Measurements from ENCODE around the gene SMDT1. TPM values are rescaled to one million over a fixed set of nuclear protein-coding genes. Genes with fewer than 3 reads are reported as not detected.

The SMDT1 gene
- polyA plus RNA-seq, 2 of the 4 experiments (the other 2 are of a cell fraction), result 25.3 to 27.1 TPM

GRCh38 chr22:42074846-42075676, 4.4 kb upstream of the SMDT1 start:
- no peak for ATAC-seq
- TF ChIP-seq JUNB (IDR thresholded peaks at IDR 0.05) (no peak), HOXA7 (CRISPR knock-in tag; IDR thresholded peaks at IDR 0.05) (no peak), POLR2A (IDR thresholded peaks at IDR 0.05; ENCODE audit: low read length) (no peak), HEYL (CRISPR knock-in tag; IDR thresholded peaks at IDR 0.05) (no peak)
- TF ChIP-seq, protein P1, sequence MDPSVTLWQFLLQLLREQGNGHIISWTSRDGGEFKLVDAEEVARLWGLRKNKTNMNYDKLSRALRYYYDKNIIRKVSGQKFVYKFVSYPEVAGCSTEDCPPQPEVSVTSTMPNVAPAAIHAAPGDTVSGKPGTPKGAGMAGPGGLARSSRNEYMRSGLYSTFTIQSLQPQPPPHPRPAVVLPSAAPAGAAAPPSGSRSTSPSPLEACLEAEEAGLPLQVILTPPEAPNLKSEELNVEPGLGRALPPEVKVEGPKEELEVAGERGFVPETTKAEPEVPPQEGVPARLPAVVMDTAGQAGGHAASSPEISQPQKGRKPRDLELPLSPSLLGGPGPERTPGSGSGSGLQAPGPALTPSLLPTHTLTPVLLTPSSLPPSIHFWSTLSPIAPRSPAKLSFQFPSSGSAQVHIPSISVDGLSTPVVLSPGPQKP (IDR thresholded peaks at IDR 0.05; ENCODE audit: low read depth, low read length), result no peak
- Histone ChIP-seq H3K4me2 (no peak overlapping the region), H3K4me3 (no peak overlapping the region), H3K9me3 (peaks cover 7% of the 10 kb centered on the region; the same call in 1 of the 3 replicates), H3K4me1 (peaks cover 5% of the 10 kb centered on the region; the same call in 2 of the 3 replicates), H3K27ac (no peak overlapping the region)
- WGBS (ENCODE audit: missing lambda C conversion rate), result 68% methylated on average over 8 of the region's 9 CpGs
- POLR2A ChIA-PET, result interaction anchor here (1.0 kb wide), 1 partner anchor 16 kb away, joined by 4 read pairs; the partner anchor contains the start of gene NDUFA6
- DNase-seq (ENCODE audit: low read depth in 1 of 2, low spot score in 1 of 2), result no peak
- FAIRE-seq, result no peak
- CTCF ChIA-PET, result interaction anchor here (1.1 kb wide), 1 partner anchor 53 kb away, joined by 3 read pairs; no protein-coding TSS in a partner anchor

- 85% methylated on average over 11 of the region's 20 CpGs for WGBS (ENCODE audit: missing lambda C conversion rate)
- H3K9me3 ChIP-seq, result peaks cover 7% of the 10 kb centered on the region; the same call in 1 of the 3 replicates
- TF ChIP-seq JUNB (IDR thresholded peaks at IDR 0.05) (no peak), SMC3 (IDR thresholded peaks at IDR 0.05) (no peak), FOXS1 (CRISPR knock-in tag; IDR thresholded peaks at IDR 0.05) (no peak), MAFK (IDR thresholded peaks at IDR 0.05; ENCODE audit: partially characterized antibody) (no peak), CBX2 (IDR thresholded peaks at IDR 0.05; ENCODE audit: borderline replicate concordance, low read depth) (no peak), BHLHE40 (IDR thresholded peaks at IDR 0.05; ENCODE audit: low read depth, low read length) (no peak), HDAC2 (IDR thresholded peaks at IDR 0.05) (no peak), JUN (IDR thresholded peaks at IDR 0.05) (no peak), EHF (CRISPR knock-in tag; IDR thresholded peaks at IDR 0.05) (no peak), HOXB13 (CRISPR knock-in tag; IDR thresholded peaks at IDR 0.05; ENCODE audit: low read depth) (no peak), RFX5 (IDR thresholded peaks at IDR 0.05) (no peak), MAZ (IDR thresholded peaks at IDR 0.05; ENCODE audit: borderline replicate concordance, low read depth, low read length) (no peak), HOXA7 (CRISPR knock-in tag; IDR thresholded peaks at IDR 0.05) (no peak)
- TF ChIP-seq, protein P2, sequence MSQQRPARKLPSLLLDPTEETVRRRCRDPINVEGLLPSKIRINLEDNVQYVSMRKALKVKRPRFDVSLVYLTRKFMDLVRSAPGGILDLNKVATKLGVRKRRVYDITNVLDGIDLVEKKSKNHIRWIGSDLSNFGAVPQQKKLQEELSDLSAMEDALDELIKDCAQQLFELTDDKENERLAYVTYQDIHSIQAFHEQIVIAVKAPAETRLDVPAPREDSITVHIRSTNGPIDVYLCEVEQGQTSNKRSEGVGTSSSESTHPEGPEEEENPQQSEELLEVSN (IDR thresholded peaks at IDR 0.05; ENCODE audit: borderline replicate concordance, low read depth), result no peak
- TF ChIP-seq, protein P1 (IDR thresholded peaks at IDR 0.05; ENCODE audit: low read depth, low read length), result no peak
- TF ChIP-seq, protein P3, sequence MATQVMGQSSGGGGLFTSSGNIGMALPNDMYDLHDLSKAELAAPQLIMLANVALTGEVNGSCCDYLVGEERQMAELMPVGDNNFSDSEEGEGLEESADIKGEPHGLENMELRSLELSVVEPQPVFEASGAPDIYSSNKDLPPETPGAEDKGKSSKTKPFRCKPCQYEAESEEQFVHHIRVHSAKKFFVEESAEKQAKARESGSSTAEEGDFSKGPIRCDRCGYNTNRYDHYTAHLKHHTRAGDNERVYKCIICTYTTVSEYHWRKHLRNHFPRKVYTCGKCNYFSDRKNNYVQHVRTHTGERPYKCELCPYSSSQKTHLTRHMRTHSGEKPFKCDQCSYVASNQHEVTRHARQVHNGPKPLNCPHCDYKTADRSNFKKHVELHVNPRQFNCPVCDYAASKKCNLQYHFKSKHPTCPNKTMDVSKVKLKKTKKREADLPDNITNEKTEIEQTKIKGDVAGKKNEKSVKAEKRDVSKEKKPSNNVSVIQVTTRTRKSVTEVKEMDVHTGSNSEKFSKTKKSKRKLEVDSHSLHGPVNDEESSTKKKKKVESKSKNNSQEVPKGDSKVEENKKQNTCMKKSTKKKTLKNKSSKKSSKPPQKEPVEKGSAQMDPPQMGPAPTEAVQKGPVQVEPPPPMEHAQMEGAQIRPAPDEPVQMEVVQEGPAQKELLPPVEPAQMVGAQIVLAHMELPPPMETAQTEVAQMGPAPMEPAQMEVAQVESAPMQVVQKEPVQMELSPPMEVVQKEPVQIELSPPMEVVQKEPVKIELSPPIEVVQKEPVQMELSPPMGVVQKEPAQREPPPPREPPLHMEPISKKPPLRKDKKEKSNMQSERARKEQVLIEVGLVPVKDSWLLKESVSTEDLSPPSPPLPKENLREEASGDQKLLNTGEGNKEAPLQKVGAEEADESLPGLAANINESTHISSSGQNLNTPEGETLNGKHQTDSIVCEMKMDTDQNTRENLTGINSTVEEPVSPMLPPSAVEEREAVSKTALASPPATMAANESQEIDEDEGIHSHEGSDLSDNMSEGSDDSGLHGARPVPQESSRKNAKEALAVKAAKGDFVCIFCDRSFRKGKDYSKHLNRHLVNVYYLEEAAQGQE (IDR thresholded peaks at IDR 0.05), result no peak
- peaks cover 3% of the 10 kb centered on the region; the same call in 1 of the 3 replicates for H3K4me1 ChIP-seq
- ATAC-seq (no peak), FAIRE-seq (no peak), DNase-seq (ENCODE audit: low read depth in 1 of 2, low spot score in 1 of 2) (no peak)
- H3K4me2 ChIP-seq, result no peak overlapping the region
- no peak overlapping the region for H3K4me3 ChIP-seq
- POLR2A ChIA-PET, result no interaction called here
- no peak overlapping the region for H3K27ac ChIP-seq
- CTCF ChIA-PET, result interaction anchor here (1.0 kb wide), 1 partner anchor 52 kb away, joined by 4 read pairs; no protein-coding TSS in a partner anchor
Measured at GRCh38 chr22:42076764-42077485, 2.6 kb upstream of the SMDT1 start.
